Osteoblast (primary cell): ENCODE measurements around the gene EIF4G3. TPM values are rescaled to one million over a fixed set of nuclear protein-coding genes. Genes with fewer than 3 reads are reported as not detected.
"Not testable (repeated sequence)": the region's sequence is repeated elsewhere in the genome, so short reads cannot be mapped to it uniquely, and the experiment has no call there.

Source experiments
- DNase-seq: peaks from one replicate; pipeline ENCODE4 v3.0.0; 2011; ENCODE audit warnings: low spot score, mixed read lengths; ENCODE audit not compliant: insufficient read length; ENCODE audit errors: missing footprints
- H2AFZ ChIP-seq: 2 replicates; pipeline ENCODE4 v1.6.0; 2011; ENCODE audit warnings: mild to moderate bottlenecking, low read length
- H3K27ac ChIP-seq: 2 replicates; pipeline ENCODE4 v1.5.1; 2011; ENCODE audit warnings: mild to moderate bottlenecking, low read depth, low read length, moderate library complexity
- H3K27me3 ChIP-seq: 2 replicates; pipeline ENCODE4 v1.6.0; 2012; ENCODE audit warnings: mild to moderate bottlenecking, control low read depth, inconsistent platforms, low read length, moderate library complexity; ENCODE audit not compliant: insufficient read depth
- H3K36me3 ChIP-seq: 2 replicates; pipeline ENCODE4 v1.5.1; 2011; ENCODE audit warnings: mild to moderate bottlenecking, low read length, control low read depth, moderate library complexity; ENCODE audit not compliant: insufficient read depth
- H3K4me1 ChIP-seq: 2 replicates; pipeline ENCODE4 v1.5.1; 2011; ENCODE audit warnings: mild to moderate bottlenecking, low read length, control low read depth, moderate library complexity; ENCODE audit not compliant: insufficient read depth
- H3K4me2 ChIP-seq: 2 replicates; pipeline ENCODE4 v1.6.0; 2011; ENCODE audit warnings: mild to moderate bottlenecking, low read length; ENCODE audit not compliant: insufficient read depth
- H3K4me3 ChIP-seq: fragments of 200-600 bp; sonication (generic); 3 replicates; pipeline ENCODE4 v1.5.1; 2012; ENCODE audit warnings: mild to moderate bottlenecking, low read length, inconsistent platforms; ENCODE audit not compliant: insufficient read depth
- H3K79me2 ChIP-seq: 2 replicates; pipeline ENCODE4 v1.6.0; 2012; ENCODE audit warnings: mild to moderate bottlenecking, low read length, control low read depth, inconsistent platforms; ENCODE audit not compliant: insufficient read depth
- H3K9me3 ChIP-seq: 2 replicates; pipeline ENCODE4 v1.5.1; 2011; ENCODE audit warnings: low read depth, low read length, control low read depth
- H4K20me1 ChIP-seq: 2 replicates; pipeline ENCODE4 v1.6.0; 2012; ENCODE audit warnings: mild to moderate bottlenecking, low read length, control low read depth; ENCODE audit not compliant: insufficient read depth
- CTCF ChIP-seq: IDR thresholded peaks from 2 replicates; pipeline ENCODE4 v1.5.1; 2011; ENCODE audit warnings: mild to moderate bottlenecking, low read depth, low read length, moderate library complexity; ENCODE audit errors: extremely low read depth
- total RNA-seq: library from RNA; depleted of rRNA; stranded (reverse); fragments of >200 nt; gene quantifications from 2 replicates; pipeline ENCODE4 v1.2.3, GENCODE V29; 2012

EIF4G3 gene
- total RNA-seq, 1 donor: 55.0 TPM

DNA sequence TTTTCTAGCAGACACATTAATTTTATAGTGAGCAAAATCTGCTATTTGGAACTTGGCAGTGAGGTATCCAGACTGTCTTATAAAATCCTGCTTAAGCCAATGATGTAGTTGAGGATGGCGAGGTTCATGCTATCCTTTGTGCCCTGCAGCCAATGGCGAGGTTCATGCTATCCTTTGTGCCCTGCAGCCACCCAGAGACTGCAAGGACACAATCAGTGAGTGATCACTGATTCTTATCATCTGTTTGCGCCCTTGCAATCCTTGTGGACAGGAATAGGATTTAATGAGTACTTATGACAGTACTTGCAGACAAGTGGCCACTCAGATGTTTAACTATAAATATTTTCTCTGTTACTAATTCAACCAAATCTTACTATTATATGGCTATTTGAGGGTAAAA is 112.6 kb downstream of the EIF4G3 start:
- H3K9me3 ChIP-seq: no peaks in the 10 kb centered on the region
- no peak overlapping the region for H2AFZ ChIP-seq
- DNase-seq: no peak
- no peak overlapping the region for H3K4me2 ChIP-seq
- no peaks in the 10 kb centered on the region for H3K36me3 ChIP-seq
- H3K4me3 ChIP-seq: no peak overlapping the region
- peaks cover 19% of the 10 kb centered on the region for H3K79me2 ChIP-seq
- H3K27me3 ChIP-seq: no peaks in the 10 kb centered on the region
- H3K27ac ChIP-seq: no peak overlapping the region
- TF ChIP-seq CTCF: no peak
- H3K4me1 ChIP-seq: peaks cover 12% of the 10 kb centered on the region
- peaks cover 31% of the 10 kb centered on the region for H4K20me1 ChIP-seq

DNA sequence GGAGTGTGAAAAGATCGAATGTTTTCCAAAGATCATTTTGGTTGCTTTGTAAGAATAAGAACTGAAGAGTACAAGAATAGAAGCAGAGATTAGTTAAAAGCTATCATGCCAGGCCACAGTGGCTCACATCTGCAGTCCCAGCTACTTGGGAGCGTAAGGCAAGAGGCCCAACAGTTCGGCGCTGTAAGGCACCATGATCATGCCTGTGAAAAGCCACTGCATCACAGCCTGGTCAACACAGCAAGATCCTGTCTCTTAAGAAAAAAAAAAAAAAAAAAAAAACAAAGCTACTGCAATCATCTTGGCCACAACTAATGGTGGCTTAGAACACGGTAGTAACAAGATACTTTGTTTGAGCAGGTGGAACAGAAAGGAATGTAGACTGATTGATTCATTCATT is 116.2 kb downstream of the EIF4G3 start:
- Histone ChIP-seq H3K4me3 (no peak overlapping the region), H3K27ac (no peak overlapping the region), H3K79me2 (peaks cover 22% of the 10 kb centered on the region), H4K20me1 (peaks cover 47% of the 10 kb centered on the region), H3K9me3 (no peaks in the 10 kb centered on the region), H2AFZ (no peak overlapping the region), H3K4me1 (peaks cover 15% of the 10 kb centered on the region), H3K4me2 (no peak overlapping the region), H3K36me3 (no peaks in the 10 kb centered on the region), H3K27me3 (no peaks in the 10 kb centered on the region)
- no peak for DNase-seq
- no peak for TF ChIP-seq CTCF

- no peak for TF ChIP-seq CTCF
- no peak for DNase-seq
Measured at GRCh38 chr1:21059021-21059420, 117.7 kb downstream of the EIF4G3 start.

DNA sequence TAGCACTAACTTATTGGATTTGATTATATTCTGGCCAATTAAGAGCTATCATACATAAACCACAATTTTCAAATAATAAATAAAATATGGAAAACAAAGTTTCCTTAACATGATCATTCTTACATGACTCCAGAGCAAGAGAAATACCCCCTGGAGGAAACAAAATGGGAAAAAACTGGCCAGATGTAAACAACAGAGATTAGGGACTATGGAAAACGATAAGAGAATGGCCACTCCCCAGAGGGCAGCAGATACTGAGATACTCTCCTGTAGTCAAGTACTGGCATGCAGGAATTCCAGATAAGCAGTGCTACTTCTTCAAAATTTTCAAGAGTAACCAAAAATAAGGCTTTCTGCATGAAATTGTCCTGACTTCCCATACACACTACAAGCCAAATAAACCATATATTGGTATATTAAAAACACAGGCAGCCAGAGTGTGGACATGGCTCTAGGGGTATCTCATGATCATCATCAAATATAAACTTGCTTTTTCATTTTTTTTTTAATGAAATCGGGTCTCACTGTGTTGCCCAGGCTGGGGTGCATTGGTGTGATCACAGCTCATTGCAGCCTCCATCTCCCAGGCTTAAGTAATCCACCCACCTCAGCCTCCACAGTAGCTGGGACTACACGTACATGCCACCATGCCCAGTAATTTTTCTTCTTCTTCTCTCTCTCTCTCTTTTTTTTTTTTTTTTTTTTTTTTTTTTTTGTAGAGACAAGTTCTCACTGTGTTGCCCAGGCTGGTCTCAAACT is 118.5 kb downstream of the EIF4G3 start:
- no peak for DNase-seq
- no peak for TF ChIP-seq CTCF
- Histone ChIP-seq H3K36me3 (no peaks in the 10 kb centered on the region), H4K20me1 (peaks cover 35% of the 10 kb centered on the region), H2AFZ (no peak overlapping the region), H3K4me1 (peaks cover 16% of the 10 kb centered on the region), H3K27ac (no peak overlapping the region), H3K79me2 (peaks cover 15% of the 10 kb centered on the region), H3K27me3 (no peaks in the 10 kb centered on the region), H3K9me3 (no peaks in the 10 kb centered on the region), H3K4me2 (no peak overlapping the region), H3K4me3 (no peak overlapping the region)

More at GRCh38 chr1:21059021-21059420, 117.7 kb downstream of the EIF4G3 start:
- H3K4me1 ChIP-seq: peaks cover 16% of the 10 kb centered on the region
- no peak overlapping the region for H3K4me3 ChIP-seq
- no peaks in the 10 kb centered on the region for H3K36me3 ChIP-seq
- H4K20me1 ChIP-seq: peaks cover 38% of the 10 kb centered on the region
- no peaks in the 10 kb centered on the region for H3K27me3 ChIP-seq
- H3K4me2 ChIP-seq: no peak overlapping the region
- peaks cover 17% of the 10 kb centered on the region for H3K79me2 ChIP-seq
- H3K27ac ChIP-seq: no peak overlapping the region
- H2AFZ ChIP-seq: no peak overlapping the region
- H3K9me3 ChIP-seq: no peaks in the 10 kb centered on the region

DNA sequence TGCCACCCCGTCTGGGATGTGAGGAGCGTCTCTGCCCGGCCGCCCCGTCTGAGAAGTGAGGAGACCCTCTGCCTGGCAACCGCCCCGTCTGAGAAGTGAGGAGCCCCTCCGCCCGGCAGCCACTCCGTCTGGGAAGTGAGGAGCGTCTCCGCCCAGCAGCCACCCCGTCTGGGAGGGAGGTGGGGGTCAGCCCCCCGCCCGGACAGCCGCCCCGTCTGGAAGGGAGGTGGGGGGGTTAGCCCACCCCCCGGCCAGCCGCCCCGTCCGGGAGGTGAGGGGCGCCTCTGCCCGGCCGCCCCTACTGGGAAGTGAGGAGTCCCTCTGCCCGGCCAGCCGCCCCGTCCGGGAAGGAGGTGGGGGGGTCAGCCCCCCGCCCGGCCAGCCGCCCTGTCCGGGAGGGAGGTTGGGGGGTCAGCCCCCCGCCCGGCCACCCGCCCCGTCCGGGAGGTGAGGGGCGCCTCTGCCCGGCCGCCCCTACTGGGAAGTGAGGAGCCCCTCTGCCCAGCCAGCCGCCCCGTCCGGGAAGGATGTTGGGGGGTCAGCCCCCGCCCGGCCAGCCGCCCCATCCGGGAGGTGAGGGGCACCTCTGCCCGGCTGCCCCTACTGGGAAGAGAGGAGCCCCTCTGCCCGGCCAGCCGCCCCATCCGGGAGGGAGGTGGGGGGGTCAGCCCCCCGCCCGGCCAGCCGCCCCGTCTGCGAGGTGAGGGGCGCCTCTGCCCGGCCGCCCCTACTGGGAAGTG is 123.3 kb downstream of the EIF4G3 start:
- not testable (repeated sequence) for H3K4me2 ChIP-seq, H3K9me3 ChIP-seq, H3K36me3 ChIP-seq, DNase-seq, H3K27ac ChIP-seq, H3K27me3 ChIP-seq, H3K4me3 ChIP-seq, H2AFZ ChIP-seq
- peaks cover 11% of the 10 kb centered on the region for H3K79me2 ChIP-seq
- H4K20me1 ChIP-seq: peaks cover 50% of the 10 kb centered on the region
- H3K4me1 ChIP-seq: peaks cover 17% of the 10 kb centered on the region
